HepG2 (cell line): Measurements from ENCODE around the gene AIFM1. TPM values are rescaled to one million over a fixed set of nuclear protein-coding genes. Genes with fewer than 3 reads are reported as not detected.

Source experiments
- ATAC-seq: fragments of 200-7000 bp; cut with Tn5 transposase; 3 replicates; pipeline ENCODE4 v1.9.1; 2020; ENCODE audit warnings: mild to moderate bottlenecking, moderate library complexity
- BruUV-seq: library from RNA; stranded (reverse); fragments of 400-500 nt; replicated peaks from 2 replicates; lab custom pipeline; 2021; lab: Mats Ljungman, UMichigan
- CTCF ChIA-PET: fragments of 300-600 bp; formaldehyde crosslinking; extraction: SDS; loops from one replicate; lab custom pipeline; 2021; ENCODE audit warnings: low total read pairs, inconsistent platforms, low intra/inter-chr PET ratio; lab: Yijun Ruan, JAX
- POLR2A ChIA-PET: fragments of 350-600 bp; sonication (Branson Sonifier 250); formaldehyde crosslinking; loops from one replicate; lab custom pipeline; 2020; ENCODE audit warnings: antibody characterized with exemption, inconsistent platforms; lab: Yijun Ruan, JAX
- DNase-seq: peaks from one replicate; pipeline ENCODE4 v3.0.0-alpha.2; 2015; ENCODE audit warnings: low spot score
- FAIRE-seq: peaks from 3 replicates; lab custom pipeline; 2011; peaks lifted over from hg19 to GRCh38; lab: Jason Lieb, UNC
- H2AFZ ChIP-seq: one replicate; pipeline ENCODE4 v1.6.1; 2011; ENCODE audit warnings: low read length, inconsistent platforms
- H3K27ac ChIP-seq: fragments of 300-600 bp; 3 replicates; pipeline ENCODE4 v1.8.0; 2011; ENCODE audit warnings: mixed run types, mild to moderate bottlenecking, mixed read lengths, low read length, inconsistent platforms; ENCODE audit not compliant: insufficient read depth; ENCODE audit errors: extremely low read length
- H3K27me3 ChIP-seq, 2 experiments: fragments of 200-600 bp in 1 of 2; 2 replicates in 1 of 2; 3 replicates in 1 of 2; pipeline versions ENCODE4 v1.6.0 to v1.8.0; 2011; ENCODE audit warnings: low read length in 2 of 2, mild to moderate bottlenecking in 2 of 2, moderate library complexity in 2 of 2, inconsistent platforms in 1 of 2; ENCODE audit not compliant: insufficient read depth in 2 of 2, control insufficient read depth in 1 of 2
- H3K36me3 ChIP-seq, 2 experiments: fragments of 200-600 bp in 1 of 2; replicated peaks in 1 of 2; 2 replicates in 1 of 2; 3 replicates in 1 of 2; pipeline versions ENCODE4 v1.5.1 to v1.8.0; 2011; ENCODE audit warnings: low read length in 2 of 2, inconsistent platforms in 1 of 2; ENCODE audit not compliant: insufficient read depth in 2 of 2, control insufficient read depth in 1 of 2
- H3K4me1 ChIP-seq: 2 replicates; pipeline ENCODE4 v1.5.1; 2012; ENCODE audit warnings: low read length, inconsistent platforms; ENCODE audit not compliant: insufficient read depth
- H3K4me2 ChIP-seq: 2 replicates; pipeline ENCODE4 v1.6.0; 2011; ENCODE audit warnings: low read depth, low read length, inconsistent platforms
- H3K4me3 ChIP-seq, 3 experiments: fragments of 200-600 bp in 1 of 3; sonication (generic), shearing (Covaris generic) in 1 of 3; replicated peaks in 1 of 3; 2 replicates each; pipeline ENCODE4 v1.5.1; 2011 to 2016; ENCODE audit warnings: low read length in 3 of 3, inconsistent platforms in 2 of 3, low read depth in 2 of 3, mild to moderate bottlenecking in 2 of 3, control low read depth in 1 of 3, mixed read lengths in 1 of 3; ENCODE audit not compliant: insufficient read depth in 1 of 3
- H3K79me2 ChIP-seq: one replicate; pipeline ENCODE4 v1.6.1; 2011; ENCODE audit warnings: low read length, inconsistent platforms; ENCODE audit not compliant: insufficient read depth
- H3K9ac ChIP-seq: 2 replicates; pipeline ENCODE4 v1.6.0; 2011; ENCODE audit warnings: mild to moderate bottlenecking, low read depth, low read length, inconsistent platforms; ENCODE audit not compliant: insufficient read depth
- H3K9me3 ChIP-seq: 2 replicates; pipeline ENCODE4 v1.5.1; 2012; ENCODE audit warnings: mild to moderate bottlenecking, low read length
- H4K20me1 ChIP-seq: 2 replicates; pipeline ENCODE4 v1.6.0; 2011; ENCODE audit warnings: inconsistent platforms, mild to moderate bottlenecking, low read length, moderate library complexity; ENCODE audit not compliant: insufficient read depth
- ARNT ChIP-seq: fragments of 450-650 bp; IDR thresholded peaks from 2 replicates; pipeline ENCODE4 v1.6.1; 2017
- CBX2 ChIP-seq, 2 experiments: fragments of 200-600 bp in 1 of 2; sonication (generic); formaldehyde crosslinking in 1 of 2; IDR thresholded peaks; 2 replicates each; pipeline versions ENCODE4 v1.7.0 to v1.8.1; 2018 to 2022; ENCODE audit warnings: low read depth in 2 of 2, low read length in 1 of 2, mild to moderate bottlenecking in 1 of 2, missing genetic modification reagents in 1 of 2
- MTF2 ChIP-seq: sonication (generic); formaldehyde crosslinking; IDR thresholded peaks from 2 replicates; pipeline ENCODE4 v1.5.0; 2020; ENCODE audit warnings: missing genetic modification reagents, borderline replicate concordance
- STAG1 ChIP-seq: sonication (generic); formaldehyde crosslinking; IDR thresholded peaks from 2 replicates; pipeline ENCODE4 v1.4.0; 2020; ENCODE audit warnings: missing genetic modification reagents
- TBX3 ChIP-seq: fragments of 450-650 bp; IDR thresholded peaks from 2 replicates; pipeline ENCODE4 v1.6.1; 2017; ENCODE audit warnings: antibody characterized with exemption, mild to moderate bottlenecking, inconsistent platforms, borderline replicate concordance
- ZEB1 ChIP-seq: IDR thresholded peaks from 2 replicates; pipeline ENCODE4 v1.6.1; 2012; ENCODE audit warnings: mild to moderate bottlenecking, low read depth, inconsistent platforms; ENCODE audit not compliant: insufficient replicate concordance
- ZNF549 ChIP-seq: sonication (generic); formaldehyde crosslinking; IDR thresholded peaks from 2 replicates; pipeline ENCODE4 v1.5.0; 2020; ENCODE audit warnings: missing genetic modification reagents
- ZNF761 ChIP-seq: sonication (generic); formaldehyde crosslinking; conservative IDR thresholded peaks from 2 replicates; pipeline ENCODE4 v1.4.0; 2020; ENCODE audit warnings: mild to moderate bottlenecking, missing genetic modification reagents
- ZNF775 ChIP-seq: sonication (generic); formaldehyde crosslinking; IDR thresholded peaks from 2 replicates; pipeline ENCODE4 v1.4.0; 2020; ENCODE audit warnings: missing genetic modification reagents, mild to moderate bottlenecking, moderate library complexity, borderline replicate concordance
- ZNF879 ChIP-seq: sonication (generic); formaldehyde crosslinking; IDR thresholded peaks from 2 replicates; pipeline ENCODE4 v1.8.1; 2023; ENCODE audit warnings: missing genetic modification reagents
- WGBS: methylation state at CpG from one replicate; pipeline ENCODE4 v1.1.6; 2017; ENCODE audit warnings: low lambda C conversion rate; 5-methylcytosine and 5-hydroxymethylcytosine counted together
- in situ Hi-C: cut with HindIII; loops from 2 replicates; pipeline ENCODE4 v1.10.0; 2017; ENCODE audit warnings: low pct_unique_long_range_greater_than_20kb; ENCODE audit not compliant: extremely low pct_ligation_motif_present
- intact Hi-C: fragments of 100-400 bp; cut with micrococcal nuclease; formaldehyde crosslinking; loops from one replicate; pipeline ENCODE4 v1.10.0; 2022; ENCODE audit not compliant: unreplicated experiment
- polyA plus RNA-seq, 8 experiments: library from polyadenylated mRNA; depleted of rRNA in 3 of 8; stranded (reverse) in 7 of 8; unstranded in 1 of 8; fragments of >200 nt; fragmentation: Illumina TruSeq in 4 of 8; extraction: Trizol in 4 of 8; gene quantifications; 2 replicates each; pipeline versions ENCODE4 v1.2.1 to v1.2.3, GENCODE V29; 2011 to 2016; ENCODE audit warnings: low read depth in 4 of 8, missing spikeins in 1 of 8, mixed read lengths in 1 of 8; ENCODE audit not compliant: insufficient read depth in 1 of 8
- total RNA-seq, 5 experiments: library from RNA; depleted of rRNA; stranded (reverse); fragments of >200 nt; fragmentation: Illumina TruSeq; extraction: Trizol; gene quantifications; 2 replicates each; pipeline ENCODE4 v1.2.3, GENCODE V29; 2016; ENCODE audit warnings: low read depth in 1 of 5
- TF ChIP-seq, protein P1 (sequence below): sonication (generic); formaldehyde crosslinking; IDR thresholded peaks from 2 replicates; pipeline ENCODE4 v1.4.0; 2020; ENCODE audit warnings: missing genetic modification reagents, mild to moderate bottlenecking, borderline replicate concordance
- TF ChIP-seq, protein P2 (sequence below): sonication (generic); formaldehyde crosslinking; IDR thresholded peaks from 2 replicates; pipeline ENCODE4 v1.4.0; 2020; ENCODE audit warnings: missing genetic modification reagents

The AIFM1 gene
- total and polyA plus RNA-seq, 2 of the 13 experiments (the other 11 are each of a cell fraction or from before 2014, with no cell fraction given): 42.8 to 46.9 TPM

DNA sequence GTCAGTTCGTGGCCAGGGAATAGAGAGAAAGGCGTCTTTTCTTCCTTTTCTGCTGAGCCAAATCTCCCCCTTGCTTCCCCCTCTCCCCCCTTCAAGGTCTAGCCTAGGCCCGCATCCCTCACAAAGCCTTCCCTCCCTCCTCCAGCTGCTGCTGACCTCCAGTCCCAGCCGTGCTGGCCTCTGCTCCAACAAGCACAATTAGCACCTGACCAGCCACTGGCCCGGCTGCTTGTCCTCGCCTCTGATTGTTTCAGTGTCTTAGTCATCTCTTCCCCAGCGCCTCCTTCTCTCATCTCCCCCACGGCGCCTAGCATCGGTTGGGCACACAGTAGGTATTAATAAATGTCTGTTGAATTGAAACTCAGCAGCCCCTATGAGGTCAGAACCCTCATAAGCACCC lies 59.6 kb downstream of the AIFM1 start:
- Histone ChIP-seq H3K4me2 (0 out of 2 replicates have a peak overlapping the region, but pooled peaks have one; percentile 36), H3K27me3 (no peaks in the 10 kb centered on the region), H2AFZ (no peak overlapping the region), H3K79me2 (no peaks in the 10 kb centered on the region), H3K4me1 (peaks cover 23% of the 10 kb centered on the region), H3K27ac (no peak overlapping the region), H3K4me3 (no peak overlapping the region), H3K9ac (no peak overlapping the region), H4K20me1 (no peaks in the 10 kb centered on the region), H3K9me3 (no peaks in the 10 kb centered on the region), H3K36me3 (no peaks in the 10 kb centered on the region)
- WGBS: 37% methylated on average over 8 of the region's 10 CpGs
- no TSS peak for BruUV-seq
- intact Hi-C loops (no loop called here), in situ Hi-C loops (no loop called here)
- no peak for FAIRE-seq
- DNase-seq: no peak
- ATAC-seq: peak; percentile 37; the same call in 2 of the 3 replicates
- TF ChIP-seq ZNF775 (CRISPR knock-in tag): no peak
- TF ChIP-seq, protein P1, sequence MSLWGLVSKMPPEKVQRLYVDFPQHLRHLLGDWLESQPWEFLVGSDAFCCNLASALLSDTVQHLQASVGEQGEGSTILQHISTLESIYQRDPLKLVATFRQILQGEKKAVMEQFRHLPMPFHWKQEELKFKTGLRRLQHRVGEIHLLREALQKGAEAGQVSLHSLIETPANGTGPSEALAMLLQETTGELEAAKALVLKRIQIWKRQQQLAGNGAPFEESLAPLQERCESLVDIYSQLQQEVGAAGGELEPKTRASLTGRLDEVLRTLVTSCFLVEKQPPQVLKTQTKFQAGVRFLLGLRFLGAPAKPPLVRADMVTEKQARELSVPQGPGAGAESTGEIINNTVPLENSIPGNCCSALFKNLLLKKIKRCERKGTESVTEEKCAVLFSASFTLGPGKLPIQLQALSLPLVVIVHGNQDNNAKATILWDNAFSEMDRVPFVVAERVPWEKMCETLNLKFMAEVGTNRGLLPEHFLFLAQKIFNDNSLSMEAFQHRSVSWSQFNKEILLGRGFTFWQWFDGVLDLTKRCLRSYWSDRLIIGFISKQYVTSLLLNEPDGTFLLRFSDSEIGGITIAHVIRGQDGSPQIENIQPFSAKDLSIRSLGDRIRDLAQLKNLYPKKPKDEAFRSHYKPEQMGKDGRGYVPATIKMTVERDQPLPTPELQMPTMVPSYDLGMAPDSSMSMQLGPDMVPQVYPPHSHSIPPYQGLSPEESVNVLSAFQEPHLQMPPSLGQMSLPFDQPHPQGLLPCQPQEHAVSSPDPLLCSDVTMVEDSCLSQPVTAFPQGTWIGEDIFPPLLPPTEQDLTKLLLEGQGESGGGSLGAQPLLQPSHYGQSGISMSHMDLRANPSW: no peak
- no peak for TF ChIP-seq ZNF549 (CRISPR knock-in tag)
- no peak for TF ChIP-seq MTF2 (CRISPR knock-in tag)
- no peak for TF ChIP-seq CBX2 (IDR thresholded peaks at IDR 0.05; ENCODE audit: low read depth, low read length)
- no peak for TF ChIP-seq CBX2 (CRISPR knock-in tag; IDR thresholded peaks at IDR 0.05; ENCODE audit: low read depth)
- TF ChIP-seq, protein P2, sequence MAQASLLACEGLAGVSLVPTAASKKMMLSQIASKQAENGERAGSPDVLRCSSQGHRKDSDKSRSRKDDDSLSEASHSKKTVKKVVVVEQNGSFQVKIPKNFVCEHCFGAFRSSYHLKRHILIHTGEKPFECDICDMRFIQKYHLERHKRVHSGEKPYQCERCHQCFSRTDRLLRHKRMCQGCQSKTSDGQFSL (CRISPR knock-in tag): no peak
- no peak for TF ChIP-seq STAG1 (CRISPR knock-in tag)
- no peak for TF ChIP-seq ZEB1
- TF ChIP-seq ZNF761 (CRISPR knock-in tag): no peak
- TF ChIP-seq ZNF879 (CRISPR knock-in tag): no peak
- no peak for TF ChIP-seq TBX3
- no peak for TF ChIP-seq ARNT
- POLR2A ChIA-PET: no interaction called here
- CTCF ChIA-PET: no interaction called here
